Chondrocyte (in vitro differentiated cells): ENCODE data around the gene CDC26. TPM values are rescaled to one million over a fixed set of nuclear protein-coding genes. Genes with fewer than 3 reads are reported as not detected.
A peak's percentile ranks its signal among the peaks of the same experiment; 100 is the strongest.

Experiments used
- DNase-seq: peaks from one replicate; pipeline ENCODE4 v3.0.0; 2021; ENCODE audit warnings: mixed read lengths, low spot score
- H3K27ac Mint-ChIP-seq: one replicate; pipeline ENCODE4 v1.8.0; 2021; ENCODE audit warnings: mild to moderate bottlenecking, moderate library complexity, mixed read lengths; ENCODE audit not compliant: unreplicated experiment
- H3K27me3 Mint-ChIP-seq: 2 replicates; pipeline ENCODE4 v1.8.0; 2021; ENCODE audit warnings: low read depth, mixed read lengths
- H3K36me3 Mint-ChIP-seq: 2 replicates; pipeline ENCODE4 v1.8.0; 2021; ENCODE audit warnings: low read depth, mixed read lengths
- H3K4me1 Mint-ChIP-seq: 2 replicates; pipeline ENCODE4 v1.8.0; 2021; ENCODE audit warnings: low read depth, mild to moderate bottlenecking, mixed read lengths
- H3K4me3 Mint-ChIP-seq: one replicate; pipeline ENCODE4 v1.8.0; 2021; ENCODE audit warnings: mild to moderate bottlenecking, moderate library complexity, mixed read lengths; ENCODE audit not compliant: unreplicated experiment
- H3K9me3 Mint-ChIP-seq: 2 replicates; pipeline ENCODE4 v1.8.0; 2021; ENCODE audit warnings: low read depth, mixed read lengths
- CTCF ChIP-seq: fragments of 200-600 bp; sonication (generic); IDR thresholded peaks from 2 replicates; pipeline ENCODE4 v1.5.0; 2021; ENCODE audit warnings: antibody characterized with exemption, mild to moderate bottlenecking, moderate library complexity
- total RNA-seq: library from RNA; stranded (reverse); gene quantifications from 3 replicates; pipeline ENCODE4 v1.2.1, GENCODE V29; 2021

The CDC26 gene
- total RNA-seq, 1 donor from 2014 or later = 20.1 TPM

GRCh38 chr9:113228130-113228665 is 47.2 kb downstream of the CDC26 start:
- no peaks in the 10 kb centered on the region for H3K9me3 Mint-ChIP-seq
- no peak overlapping the region for H3K27ac Mint-ChIP-seq
- no peaks in the 10 kb centered on the region for H3K27me3 Mint-ChIP-seq
- H3K4me3 Mint-ChIP-seq = no peak overlapping the region
- no peak for DNase-seq
- no peak for TF ChIP-seq CTCF
- peaks cover 28% of the 10 kb centered on the region for H3K4me1 Mint-ChIP-seq
- H3K36me3 Mint-ChIP-seq = peaks cover 2% of the 10 kb centered on the region

- Mint-ChIP-seq H3K27me3 (no peaks in the 10 kb centered on the region), H3K36me3 (peaks cover 2% of the 10 kb centered on the region), H3K9me3 (no peaks in the 10 kb centered on the region), H3K27ac (no peak overlapping the region), H3K4me3 (no peak overlapping the region), H3K4me1 (peaks cover 29% of the 10 kb centered on the region)
- DNase-seq = no peak
- TF ChIP-seq CTCF = no peak
Measured at GRCh38 chr9:113227436-113227835, 47.9 kb downstream of the CDC26 start.

- H3K36me3 Mint-ChIP-seq = peaks cover 2% of the 10 kb centered on the region
- no peak for TF ChIP-seq CTCF
- no peaks in the 10 kb centered on the region for H3K9me3 Mint-ChIP-seq
- H3K27ac Mint-ChIP-seq = no peak overlapping the region
- H3K27me3 Mint-ChIP-seq = no peaks in the 10 kb centered on the region
- H3K4me3 Mint-ChIP-seq = no peak overlapping the region
- DNase-seq = no peak
- H3K4me1 Mint-ChIP-seq = peaks cover 45% of the 10 kb centered on the region
Measured at GRCh38 chr9:113223963-113224362, 51.4 kb downstream of the CDC26 start.

- no peaks in the 10 kb centered on the region for H3K9me3 Mint-ChIP-seq
- H3K36me3 Mint-ChIP-seq = peaks cover 2% of the 10 kb centered on the region
- DNase-seq = no peak
- H3K4me1 Mint-ChIP-seq = peaks cover 53% of the 10 kb centered on the region
- H3K27ac Mint-ChIP-seq = peak overlapping the region; percentile 98
- TF ChIP-seq CTCF = no peak
- peak overlapping the region; percentile 91 for H3K4me3 Mint-ChIP-seq
- H3K27me3 Mint-ChIP-seq = no peaks in the 10 kb centered on the region
Measured at GRCh38 chr9:113222482-113222841, 52.9 kb downstream of the CDC26 start.

GRCh38 chr9:113221800-113222481 is 53.4 kb downstream of the CDC26 start:
- DNase-seq = no peak
- Mint-ChIP-seq H3K27me3 (no peaks in the 10 kb centered on the region), H3K36me3 (peaks cover 2% of the 10 kb centered on the region), H3K4me1 (peaks cover 53% of the 10 kb centered on the region), H3K27ac (peak overlapping the region; percentile 98), H3K4me3 (peak overlapping the region; percentile 91), H3K9me3 (no peaks in the 10 kb centered on the region)
- TF ChIP-seq CTCF = no peak
